T-helper 2 cell treated with Interferon-gamma antibody and Interleukin-4, amounts not matched to agents 5 μg/mL and 100 μg/mL, for 36 hours (primary cell): ENCODE results near the gene PFKFB4.
A peak's percentile ranks its signal among the peaks of the same experiment; 100 is the strongest.
"Not testable (repeated sequence)": the region's sequence is repeated elsewhere in the genome, so short reads cannot be mapped to it uniquely, and the experiment has no call there.

ENCODE experiments used
- DNase-seq: peaks from one replicate; pipeline ENCODE4 v3.0.0; 2021; ENCODE audit warnings: low spot score
- H3K27ac Mint-ChIP-seq: one replicate; pipeline ENCODE4 v1.8.0; 2021; ENCODE audit warnings: mild to moderate bottlenecking, mixed read lengths
- H3K27me3 Mint-ChIP-seq: one replicate; pipeline ENCODE4 v1.8.0; 2021; ENCODE audit warnings: low read depth, mixed read lengths
- H3K36me3 Mint-ChIP-seq: one replicate; pipeline ENCODE4 v1.8.0; 2021; ENCODE audit warnings: low read depth, mixed read lengths
- H3K4me1 Mint-ChIP-seq: one replicate; pipeline ENCODE4 v1.8.0; 2021; ENCODE audit warnings: low read depth, mixed read lengths
- H3K4me3 Mint-ChIP-seq: one replicate; pipeline ENCODE4 v1.8.0; 2022; ENCODE audit warnings: mild to moderate bottlenecking, moderate library complexity, mixed read lengths
- H3K9me3 Mint-ChIP-seq: one replicate; pipeline ENCODE4 v1.8.0; 2021; ENCODE audit warnings: mixed read lengths

The PFKFB4 gene

DNA sequence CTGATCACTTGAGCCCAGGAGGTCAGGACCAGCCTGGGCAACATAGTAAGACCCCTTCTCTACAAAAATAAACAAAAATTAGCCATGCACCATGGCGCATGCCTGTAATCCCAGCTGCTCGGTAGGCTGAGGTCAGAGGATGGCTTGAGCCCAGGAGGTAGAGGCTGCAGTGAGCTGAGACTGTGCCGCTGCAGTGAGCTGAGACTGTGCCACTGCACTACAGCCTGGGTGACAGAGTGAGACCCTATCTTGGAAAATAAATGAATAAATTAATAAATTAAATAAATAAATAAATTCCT lies 63.5 kb downstream of the PFKFB4 start:
- H3K27ac Mint-ChIP-seq = no peak overlapping the region
- DNase-seq = no peak
- H3K4me1 Mint-ChIP-seq = peaks cover 3% of the 10 kb centered on the region
- H3K27me3 Mint-ChIP-seq = no peaks in the 10 kb centered on the region
- H3K4me3 Mint-ChIP-seq = no peak overlapping the region
- peaks cover 2% of the 10 kb centered on the region for H3K9me3 Mint-ChIP-seq
- H3K36me3 Mint-ChIP-seq = peaks cover 5% of the 10 kb centered on the region

- Mint-ChIP-seq H3K4me3 (no peak overlapping the region), H3K27me3 (no peaks in the 10 kb centered on the region), H3K27ac (no peak overlapping the region), H3K36me3 (peaks cover 1% of the 10 kb centered on the region), H3K4me1 (peaks cover 3% of the 10 kb centered on the region), H3K9me3 (no peaks in the 10 kb centered on the region)
- DNase-seq = no peak
These were observed 64.0 kb downstream of the PFKFB4 start for GRCh38 chr3:48492461-48493202.

- no peaks in the 10 kb centered on the region for H3K9me3 Mint-ChIP-seq
- no peak overlapping the region for H3K27ac Mint-ChIP-seq
- H3K4me3 Mint-ChIP-seq = no peak overlapping the region
- no peaks in the 10 kb centered on the region for H3K27me3 Mint-ChIP-seq
- DNase-seq = no peak
- no peaks in the 10 kb centered on the region for H3K36me3 Mint-ChIP-seq
- peaks cover 2% of the 10 kb centered on the region for H3K4me1 Mint-ChIP-seq
These were observed 69.7 kb downstream of the PFKFB4 start for GRCh38 chr3:48486952-48487351.

- H3K9me3 Mint-ChIP-seq, DNase-seq, H3K36me3 Mint-ChIP-seq, H3K4me3 Mint-ChIP-seq, H3K27ac Mint-ChIP-seq, H3K27me3 Mint-ChIP-seq: not testable (repeated sequence)
- peaks cover 20% of the 10 kb centered on the region for H3K4me1 Mint-ChIP-seq
These were observed 73.8 kb downstream of the PFKFB4 start for GRCh38 chr3:48482822-48483221.

DNA sequence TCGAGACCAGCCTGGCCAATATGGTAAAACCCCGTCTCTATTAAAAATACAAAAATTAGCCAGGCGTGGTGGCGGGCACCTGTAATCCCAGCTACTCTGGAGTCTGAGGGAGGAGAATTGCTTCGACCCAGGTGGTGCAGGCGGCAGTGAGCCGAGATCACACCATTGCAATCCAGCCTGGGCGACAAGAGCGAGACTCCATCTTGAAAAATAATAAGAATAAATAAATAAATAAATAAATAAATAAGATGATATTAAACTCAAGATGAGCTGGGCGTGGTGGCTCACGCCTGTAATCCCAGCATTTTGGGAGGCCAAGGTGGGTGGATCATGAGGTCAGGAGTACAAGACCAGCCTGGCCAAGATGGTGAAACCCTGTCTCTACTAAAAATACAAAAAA lies 75.7 kb downstream of the PFKFB4 start:
- not testable (repeated sequence) for H3K36me3 Mint-ChIP-seq, DNase-seq, H3K4me3 Mint-ChIP-seq, H3K27me3 Mint-ChIP-seq, H3K27ac Mint-ChIP-seq, H3K9me3 Mint-ChIP-seq
- peaks cover 29% of the 10 kb centered on the region for H3K4me1 Mint-ChIP-seq

DNA sequence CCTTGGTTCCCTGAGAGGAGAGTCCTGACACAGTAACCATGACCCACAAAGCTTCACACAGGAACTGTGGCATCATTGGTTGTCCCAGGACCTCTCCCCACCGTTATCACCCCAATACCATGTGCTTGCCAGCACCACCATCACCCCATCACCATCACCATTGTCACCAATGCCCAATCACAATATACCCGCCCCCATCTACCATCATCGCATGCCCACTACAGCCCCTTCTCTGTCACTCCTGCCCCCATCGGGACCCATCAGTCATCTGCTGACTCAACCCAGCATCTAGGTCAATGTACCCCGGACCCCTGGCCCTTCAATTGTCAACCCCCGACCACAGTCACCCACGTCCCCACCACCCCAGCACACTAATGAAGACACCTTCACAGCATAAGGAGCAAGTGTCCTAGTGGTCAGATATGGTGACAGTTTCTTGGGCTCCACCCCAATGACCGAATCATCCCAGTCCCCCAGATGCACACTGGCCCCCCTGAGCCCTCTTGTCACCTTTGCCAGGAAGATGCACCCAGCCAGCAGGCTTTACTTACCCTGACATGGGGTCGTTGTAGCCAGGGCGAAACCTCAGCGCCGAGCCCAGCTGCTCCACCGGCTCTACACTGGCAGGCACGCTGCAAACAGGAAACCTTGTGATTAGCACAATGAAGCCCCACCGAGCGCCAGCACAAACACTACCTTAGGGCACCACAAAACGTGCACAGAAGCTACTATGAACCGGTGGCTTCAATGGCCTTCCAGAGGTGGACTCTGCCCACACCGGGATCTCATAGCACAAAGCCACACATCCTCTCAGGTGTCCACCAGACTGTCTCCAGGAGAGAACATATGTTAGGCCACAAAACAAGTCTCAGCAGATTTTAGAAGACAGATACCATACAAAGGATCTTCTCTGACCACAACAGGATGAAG lies 77.7 kb downstream of the PFKFB4 start:
- Mint-ChIP-seq H3K27ac (peak overlapping the region; percentile 98), H3K9me3 (no peaks in the 10 kb centered on the region), H3K4me1 (peaks cover 36% of the 10 kb centered on the region), H3K36me3 (peaks cover 14% of the 10 kb centered on the region), H3K27me3 (no peaks in the 10 kb centered on the region), H3K4me3 (peak overlapping the region; percentile 90)
- DNase-seq = peak; percentile 46

DNA sequence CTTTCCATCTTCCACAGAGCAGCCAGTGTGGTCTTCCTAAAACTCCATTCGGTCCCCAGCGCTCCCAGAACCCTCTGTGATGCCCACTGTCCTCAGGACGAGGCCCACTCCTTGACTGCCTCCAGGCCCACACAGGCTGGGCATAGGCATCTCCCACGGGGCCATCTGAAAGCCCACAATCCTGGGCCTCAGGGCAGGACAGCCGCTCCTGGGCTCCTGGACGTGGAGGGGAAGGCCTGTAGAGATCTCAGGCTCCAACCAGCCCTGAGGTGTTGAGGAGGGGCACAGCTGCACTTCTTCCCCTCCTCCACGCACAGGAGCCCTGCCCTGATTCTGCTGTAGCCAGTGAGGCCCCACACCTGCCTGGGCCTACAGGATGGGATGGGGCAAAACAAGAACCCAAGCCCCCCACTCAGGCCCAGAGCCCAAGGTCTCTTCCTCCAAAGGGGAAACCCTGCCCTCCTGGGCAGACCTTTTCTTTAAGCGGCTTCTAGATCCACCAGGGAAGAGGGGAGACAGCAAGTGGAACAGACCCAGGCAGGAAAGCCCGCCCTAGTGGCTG lies 78.6 kb downstream of the PFKFB4 start:
- H3K36me3 Mint-ChIP-seq = peaks cover 14% of the 10 kb centered on the region
- peak overlapping the region; percentile 90 for H3K4me3 Mint-ChIP-seq
- peaks cover 44% of the 10 kb centered on the region for H3K4me1 Mint-ChIP-seq
- no peaks in the 10 kb centered on the region for H3K27me3 Mint-ChIP-seq
- peak overlapping the region; percentile 98 for H3K27ac Mint-ChIP-seq
- no peaks in the 10 kb centered on the region for H3K9me3 Mint-ChIP-seq
- no peak for DNase-seq

DNA sequence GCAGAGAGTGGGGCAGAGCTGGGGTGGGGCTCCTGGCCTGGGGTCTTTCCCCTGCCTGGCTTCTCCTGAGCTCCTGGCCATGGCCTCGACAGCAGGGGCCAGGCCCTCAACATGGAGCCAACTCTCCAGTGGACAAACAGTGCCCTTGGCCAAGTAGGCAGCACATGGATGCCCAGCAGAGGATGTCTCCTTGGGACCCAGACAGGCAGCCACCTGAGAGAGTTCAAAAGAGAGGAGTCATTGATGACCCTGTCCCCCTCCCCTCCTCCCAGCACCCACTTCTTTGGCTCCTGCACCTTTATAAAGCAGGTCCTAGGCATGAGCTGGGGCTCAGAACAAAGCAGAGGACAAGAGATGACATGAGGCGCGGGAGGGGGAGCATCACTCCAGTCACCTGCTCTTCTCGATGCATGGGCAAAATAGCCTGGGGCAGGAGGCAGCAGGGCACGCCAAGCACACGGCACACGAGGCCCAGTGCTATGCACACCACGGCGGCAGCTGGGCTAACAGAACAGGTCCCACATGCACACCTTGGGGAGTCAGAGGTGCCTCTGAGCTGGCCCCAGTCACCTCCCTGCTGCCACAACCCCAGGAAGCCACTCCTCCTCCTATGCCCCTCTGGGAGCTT lies 80.1 kb downstream of the PFKFB4 start:
- H3K9me3 Mint-ChIP-seq = no peaks in the 10 kb centered on the region
- peaks cover 48% of the 10 kb centered on the region for H3K4me1 Mint-ChIP-seq
- H3K27ac Mint-ChIP-seq = no peak overlapping the region
- H3K27me3 Mint-ChIP-seq = no peaks in the 10 kb centered on the region
- peaks cover 16% of the 10 kb centered on the region for H3K36me3 Mint-ChIP-seq
- no peak overlapping the region for H3K4me3 Mint-ChIP-seq
- no peak for DNase-seq

DNA sequence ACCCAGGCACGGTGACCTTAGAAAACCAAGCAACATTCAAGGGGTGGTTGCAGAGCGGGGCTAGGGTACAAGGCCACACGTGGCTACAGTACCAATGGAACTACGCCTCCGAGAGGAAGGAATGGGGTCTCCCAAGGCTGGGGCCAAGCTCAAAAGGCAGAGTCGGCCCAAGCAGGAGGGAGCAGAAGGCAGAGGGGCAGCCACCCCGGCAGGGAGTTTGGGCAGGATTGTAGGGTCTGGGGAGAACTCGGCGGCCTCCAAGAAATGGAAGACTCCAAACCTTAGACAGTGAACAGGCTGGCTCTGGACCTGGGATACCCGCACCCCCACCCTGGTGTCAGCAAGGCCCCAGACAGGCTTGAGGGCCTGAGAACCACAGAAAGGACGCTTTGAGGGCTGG lies 81.4 kb downstream of the PFKFB4 start:
- H3K9me3 Mint-ChIP-seq = no peaks in the 10 kb centered on the region
- no peaks in the 10 kb centered on the region for H3K27me3 Mint-ChIP-seq
- DNase-seq = no peak
- H3K36me3 Mint-ChIP-seq = peaks cover 16% of the 10 kb centered on the region
- no peak overlapping the region for H3K4me3 Mint-ChIP-seq
- no peak overlapping the region for H3K27ac Mint-ChIP-seq
- peaks cover 47% of the 10 kb centered on the region for H3K4me1 Mint-ChIP-seq

DNA sequence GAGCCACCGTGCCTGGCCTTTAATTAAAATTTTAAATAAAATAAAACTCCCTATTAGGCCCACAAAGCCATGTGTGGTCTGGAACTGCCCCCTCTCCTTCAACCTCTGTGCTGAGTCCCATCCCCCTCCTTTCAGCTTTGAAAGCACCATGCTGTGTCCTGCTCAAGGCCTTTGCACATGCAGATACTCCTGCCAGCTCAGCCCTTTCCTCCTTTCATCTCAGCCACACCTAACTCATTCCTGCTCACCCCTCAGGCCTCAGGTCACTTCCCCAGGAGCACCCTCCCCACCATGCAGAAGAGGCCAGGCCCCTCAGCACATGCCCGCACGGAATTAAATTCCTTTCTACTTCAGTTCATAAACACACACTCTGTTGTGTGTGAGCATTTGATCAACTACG lies 82.0 kb downstream of the PFKFB4 start:
- no peak for DNase-seq
- peak overlapping the region; percentile 47 for H3K4me3 Mint-ChIP-seq
- H3K4me1 Mint-ChIP-seq = peaks cover 50% of the 10 kb centered on the region
- H3K27ac Mint-ChIP-seq = peak overlapping the region; percentile 68
- peaks cover 21% of the 10 kb centered on the region for H3K36me3 Mint-ChIP-seq
- H3K9me3 Mint-ChIP-seq = no peaks in the 10 kb centered on the region
- no peaks in the 10 kb centered on the region for H3K27me3 Mint-ChIP-seq

- H3K27ac Mint-ChIP-seq, H3K4me3 Mint-ChIP-seq, H3K9me3 Mint-ChIP-seq, DNase-seq, H3K27me3 Mint-ChIP-seq: not testable (repeated sequence)
- peaks cover 52% of the 10 kb centered on the region for H3K4me1 Mint-ChIP-seq
- H3K36me3 Mint-ChIP-seq = peaks cover 26% of the 10 kb centered on the region
These were observed 82.6 kb downstream of the PFKFB4 start for GRCh38 chr3:48474031-48474430.

DNA sequence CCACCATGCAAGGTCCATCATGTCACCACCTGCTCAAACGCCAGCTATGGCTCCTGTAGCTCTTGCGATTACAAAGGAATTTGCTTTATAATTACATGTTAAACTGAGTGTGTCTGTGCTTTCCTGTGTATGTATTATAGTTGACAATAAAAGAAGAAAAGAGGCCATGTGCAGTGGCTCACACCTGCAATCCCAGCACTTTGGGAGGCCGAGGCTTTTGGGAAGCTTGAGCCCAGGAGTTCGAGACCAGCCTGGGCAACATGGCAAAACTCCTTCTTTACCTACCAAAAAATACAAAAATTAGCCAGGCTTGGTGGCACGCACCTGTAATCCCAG lies 83.0 kb downstream of the PFKFB4 start:
- Mint-ChIP-seq H3K9me3 (no peaks in the 10 kb centered on the region), H3K4me1 (peaks cover 52% of the 10 kb centered on the region), H3K4me3 (peak overlapping the region; percentile 95), H3K36me3 (peaks cover 27% of the 10 kb centered on the region), H3K27ac (peak overlapping the region; percentile 99), H3K27me3 (no peaks in the 10 kb centered on the region)
- no peak for DNase-seq

- Mint-ChIP-seq H3K4me1 (peaks cover 48% of the 10 kb centered on the region), H3K36me3 (peaks cover 27% of the 10 kb centered on the region)
- peak; percentile 96 for DNase-seq
These were observed 83.5 kb downstream of the PFKFB4 start for GRCh38 chr3:48472923-48473616.

GRCh38 chr3:48472673-48472922 lies 84.0 kb downstream of the PFKFB4 start:
- Mint-ChIP-seq H3K36me3 (peaks cover 29% of the 10 kb centered on the region), H3K27me3 (no peaks in the 10 kb centered on the region), H3K27ac (peak overlapping the region; percentile 99), H3K9me3 (no peaks in the 10 kb centered on the region), H3K4me1 (peaks cover 48% of the 10 kb centered on the region), H3K4me3 (peak overlapping the region; percentile 95)
- no peak for DNase-seq

More at GRCh38 chr3:48472923-48473616, 83.5 kb downstream of the PFKFB4 start:
- Mint-ChIP-seq H3K27ac (peak overlapping the region; percentile 99), H3K9me3 (no peaks in the 10 kb centered on the region), H3K4me3 (peak overlapping the region; percentile 95), H3K27me3 (no peaks in the 10 kb centered on the region)
